Liver (tissue), 9 donors: ENCODE data around the gene GNAO1. TPM values are rescaled to one million over a fixed set of nuclear protein-coding genes. Genes with fewer than 3 reads are reported as not detected.

Experiments
- DNase-seq: peaks from one replicate; pipeline ENCODE4 v3.0.0-alpha.2; 2017; ENCODE audit warnings: low spot score
- H3K27ac ChIP-seq, 2 donors: one replicate each; pipeline ENCODE4 v1.7.0; 2013; ENCODE audit warnings: inconsistent platforms in 2 of 2, low read length in 2 of 2, control low read depth in 1 of 2, low read depth in 1 of 2, mild to moderate bottlenecking in 1 of 2
- H3K27me3 ChIP-seq, 4 donors: one replicate each; pipeline versions ENCODE4 v1.6.1 to v1.7.0; 2013; ENCODE audit warnings: low read length in 3 of 4, inconsistent platforms in 1 of 4, mild to moderate bottlenecking in 1 of 4, moderate library complexity in 1 of 4; ENCODE audit not compliant: control insufficient read depth in 4 of 4, insufficient read depth in 4 of 4
- H3K36me3 ChIP-seq, 4 donors: one replicate each; pipeline versions ENCODE4 v1.6.1 to v1.7.0; 2013; ENCODE audit warnings: low read length in 3 of 4, mild to moderate bottlenecking in 3 of 4, low read depth in 1 of 4, moderate library complexity in 1 of 4; ENCODE audit not compliant: control insufficient read depth in 4 of 4, insufficient read depth in 3 of 4
- H3K4me1 ChIP-seq, 4 donors: one replicate each; pipeline versions ENCODE4 v1.6.1 to v1.7.0; 2013; ENCODE audit warnings: low read length in 3 of 4, mild to moderate bottlenecking in 3 of 4, moderate library complexity in 1 of 4; ENCODE audit not compliant: control insufficient read depth in 4 of 4, insufficient read depth in 4 of 4
- H3K4me3 ChIP-seq, 3 donors: one replicate each; pipeline versions ENCODE4 v1.6.1 to v1.7.0; 2013; ENCODE audit warnings: low read length in 3 of 3, control low read depth in 1 of 3, low read depth in 1 of 3, mild to moderate bottlenecking in 1 of 3
- H3K9ac ChIP-seq, 2 donors: one replicate each; pipeline ENCODE4 v1.7.0; 2013; ENCODE audit warnings: low read length in 2 of 2, mild to moderate bottlenecking in 2 of 2, moderate library complexity in 2 of 2, control low read depth in 1 of 2, low read depth in 1 of 2
- H3K9me3 ChIP-seq, 4 donors: one replicate each; pipeline versions ENCODE4 v1.6.1 to v1.7.0; 2013; ENCODE audit warnings: low read length in 3 of 4; ENCODE audit not compliant: control insufficient read depth in 4 of 4
- ATF3 ChIP-seq: IDR thresholded peaks from 2 replicates; pipeline ENCODE4 v1.6.1; 2016; ENCODE audit warnings: antibody characterized with exemption
- CTCF ChIP-seq: fragments of 150-350 bp; IDR thresholded peaks from 2 replicates; pipeline ENCODE4 v1.5.1; 2017; ENCODE audit warnings: improper control_type of control experiment, low read depth, low read length; ENCODE audit not compliant: missing input control
- EGR1 ChIP-seq, 2 donors: IDR thresholded peaks; 2 replicates each; pipeline ENCODE4 v1.6.1; 2016 to 2018; ENCODE audit warnings: antibody characterized with exemption in 2 of 2, low read depth in 2 of 2
- FOXA1 ChIP-seq: IDR thresholded peaks from 2 replicates; pipeline ENCODE4 v1.6.1; 2016; ENCODE audit warnings: antibody characterized with exemption
- FOXA2 ChIP-seq: IDR thresholded peaks from 2 replicates; pipeline ENCODE4 v1.6.1; 2016; ENCODE audit warnings: antibody characterized with exemption
- GABPA ChIP-seq, 2 donors: IDR thresholded peaks in 1 of 2; conservative IDR thresholded peaks in 1 of 2; 2 replicates each; pipeline ENCODE4 v1.6.1; 2016; ENCODE audit warnings: antibody characterized with exemption in 2 of 2, mild to moderate bottlenecking in 1 of 2, moderate library complexity in 1 of 2
- HNF4A ChIP-seq, 2 donors: conservative IDR thresholded peaks; 2 replicates each; pipeline ENCODE4 v1.6.1; 2016; ENCODE audit warnings: antibody characterized with exemption in 2 of 2, mild to moderate bottlenecking in 2 of 2
- HNF4G ChIP-seq: IDR thresholded peaks from 2 replicates; pipeline ENCODE4 v1.6.1; 2016; ENCODE audit warnings: antibody characterized with exemption
- JUND ChIP-seq, 2 donors: IDR thresholded peaks; 2 replicates each; pipeline ENCODE4 v1.6.1; 2016; ENCODE audit warnings: antibody characterized with exemption in 2 of 2
- NR2F2 ChIP-seq: IDR thresholded peaks from 2 replicates; pipeline ENCODE4 v1.6.1; 2016; ENCODE audit warnings: antibody characterized with exemption
- RAD21 ChIP-seq, 2 donors: IDR thresholded peaks; 2 replicates each; pipeline ENCODE4 v1.6.1; 2016; ENCODE audit warnings: antibody characterized with exemption in 2 of 2, mild to moderate bottlenecking in 2 of 2
- REST ChIP-seq: IDR thresholded peaks from 2 replicates; pipeline ENCODE4 v1.6.1; 2016; ENCODE audit warnings: antibody characterized with exemption, mild to moderate bottlenecking
- RXRA ChIP-seq, 2 donors: IDR thresholded peaks; 2 replicates each; pipeline ENCODE4 v1.6.1; 2017 to 2018; ENCODE audit warnings: antibody characterized with exemption in 2 of 2, mild to moderate bottlenecking in 1 of 2
- SP1 ChIP-seq: IDR thresholded peaks from 2 replicates; pipeline ENCODE4 v1.6.1; 2018; ENCODE audit warnings: antibody characterized with exemption, mild to moderate bottlenecking
- TAF1 ChIP-seq: conservative IDR thresholded peaks from 2 replicates; pipeline ENCODE4 v1.6.1; 2016; ENCODE audit warnings: antibody characterized with exemption, mild to moderate bottlenecking
- YY1 ChIP-seq: IDR thresholded peaks from 2 replicates; pipeline ENCODE4 v1.6.1; 2016; ENCODE audit warnings: antibody characterized with exemption, mild to moderate bottlenecking
- ZBTB33 ChIP-seq: IDR thresholded peaks from 2 replicates; pipeline ENCODE4 v1.6.1; 2016; ENCODE audit warnings: antibody characterized with exemption
- WGBS: extraction: QIAGEN DNeasy Blood & Tissue Kit; methylation state at CpG from one replicate; pipeline ENCODE4 v1.1.7; 2013; 5-methylcytosine and 5-hydroxymethylcytosine counted together
- polyA plus RNA-seq, 2 donors: library from polyadenylated mRNA; stranded (reverse) in 1 of 2; unstranded in 1 of 2; fragments of 200-250 nt in 1 of 2; fragments of >200 nt in 1 of 2; fragmentation: Nextera tagmentation in 1 of 2; extraction: Ambion mirVana in 1 of 2; gene quantifications; one replicate each; pipeline versions ENCODE4 v1.2.1 to v1.2.3, GENCODE V29; 2013 to 2015
- total RNA-seq, 2 donors: library from RNA; depleted of rRNA; stranded (reverse); fragments of >200 nt; gene quantifications; one replicate each; pipeline ENCODE4 v1.2.3, GENCODE V29; 2014
- TF ChIP-seq, protein P1 (sequence below): IDR thresholded peaks from 2 replicates; pipeline ENCODE4 v1.6.1; 2016; ENCODE audit warnings: antibody characterized with exemption
- donor health status: healthy.
- donor health status: healthy.
- donor health status: healthy.
- donor health status: healthy.
- donor health status: healthy.

The GNAO1 gene
- total and polyA plus RNA-seq, 4 donors: 0.61 to 15.1 (median 7.0) TPM

- Histone ChIP-seq H3K4me1 (peaks cover 5 to 45% (median 19%) of the 10 kb centered on the region in 4 donors), H3K27ac (no peak overlapping the region), H3K27me3 (no peaks in the 10 kb centered on the region), H3K4me3 (no peak overlapping the region), H3K36me3 (peaks cover 0 to 2% (median 0%) of the 10 kb centered on the region in 4 donors), H3K9me3 (no peaks in the 10 kb centered on the region), H3K9ac (no peak overlapping the region)
- DNase-seq: no peak
- TF ChIP-seq, protein P1, sequence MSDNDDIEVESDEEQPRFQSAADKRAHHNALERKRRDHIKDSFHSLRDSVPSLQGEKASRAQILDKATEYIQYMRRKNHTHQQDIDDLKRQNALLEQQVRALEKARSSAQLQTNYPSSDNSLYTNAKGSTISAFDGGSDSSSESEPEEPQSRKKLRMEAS: no peak
- no peak for TF ChIP-seq YY1
- TF ChIP-seq RXRA (IDR thresholded peaks at IDR 0.05): no peak
- TF ChIP-seq RAD21 (IDR thresholded peaks at IDR 0.05): no peak
- TF ChIP-seq TAF1: no peak
- TF ChIP-seq ATF3: no peak
- no peak for TF ChIP-seq CTCF
- no peak for TF ChIP-seq FOXA2
- TF ChIP-seq SP1: no peak
- TF ChIP-seq HNF4A (conservative IDR thresholded peaks at IDR 0.05): no peak
- no peak for TF ChIP-seq EGR1 (IDR thresholded peaks at IDR 0.05; ENCODE audit: low read depth in 2 of 2)
- no peak for TF ChIP-seq FOXA1
- TF ChIP-seq JUND (IDR thresholded peaks at IDR 0.05): no peak
- TF ChIP-seq REST: no peak
- TF ChIP-seq HNF4G: no peak
- TF ChIP-seq GABPA (IDR thresholded peaks at IDR 0.05 in 1 of 2, conservative IDR thresholded peaks at IDR 0.05 in 1 of 2): no peak
- TF ChIP-seq ZBTB33: no peak
- TF ChIP-seq NR2F2: no peak
- 95% methylated on average over 4 of the region's 4 CpGs for WGBS
Observed at GRCh38 chr16:56228476-56228875, 37.2 kb downstream of the GNAO1 start.
